Measurements from ENCODE around the gene RETREG1.

RETREG1 gene

GRCh38 chr5:16616536-16617273 lies at the start of gene RETREG1:
Gene RETREG1 (minus strand): TSS chr5:16616997. CDS start chr5:16616971, 26 bp downstream.
- TF ChIP-seq CTCF (IDR thresholded peaks at IDR 0.05; ENCODE audit: low read depth, low read length), result no peak
- DNase-seq (ENCODE audit: extremely low read depth, low read depth), result no peak

- DNase-seq (ENCODE audit: extremely low read depth, low read depth), result no peak
- TF ChIP-seq CTCF (IDR thresholded peaks at IDR 0.05; ENCODE audit: low read depth, low read length), result no peak
These were observed 49.5 kb upstream of the RETREG1 start for GRCh38 chr5:16666130-16666882.

GRCh38 chr5:16665601-16666000 lies 48.8 kb upstream of the RETREG1 start:
- DNase-seq (ENCODE audit: extremely low read depth, low read depth), result no peak
- no peak for TF ChIP-seq CTCF (IDR thresholded peaks at IDR 0.05; ENCODE audit: low read depth, low read length)

GRCh38 chr5:16664368-16664767 lies 47.6 kb upstream of the RETREG1 start:
- no peak for TF ChIP-seq CTCF (IDR thresholded peaks at IDR 0.05; ENCODE audit: low read depth, low read length)
- no peak for DNase-seq (ENCODE audit: extremely low read depth, low read depth)

GRCh38 chr5:16663840-16664239 lies 47.0 kb upstream of the RETREG1 start:
- TF ChIP-seq CTCF (IDR thresholded peaks at IDR 0.05; ENCODE audit: low read depth, low read length), result no peak
- DNase-seq (ENCODE audit: extremely low read depth, low read depth), result no peak

GRCh38 chr5:16661713-16662112 lies 44.9 kb upstream of the RETREG1 start:
- no peak for DNase-seq (ENCODE audit: extremely low read depth, low read depth)
- TF ChIP-seq CTCF (IDR thresholded peaks at IDR 0.05; ENCODE audit: low read depth, low read length), result no peak

- no peak for DNase-seq (ENCODE audit: extremely low read depth, low read depth)
- TF ChIP-seq CTCF (IDR thresholded peaks at IDR 0.05; ENCODE audit: low read depth, low read length), result no peak
These were observed 44.2 kb upstream of the RETREG1 start for GRCh38 chr5:16660982-16661381.
